Measurements from ENCODE around the gene RAMP1.

RAMP1 gene

GRCh38 chr2:237874585-237875161, 15.2 kb downstream of the RAMP1 start:
- no peaks in the 10 kb centered on the region for H3K9me2 ChIP-seq (replicated peaks; ENCODE audit: low read depth, low read length)
- no peaks in the 10 kb centered on the region for H4K20me1 ChIP-seq (ENCODE audit: insufficient read depth, low read length, poor library complexity, severe bottlenecking)
- no peaks in the 10 kb centered on the region for H3K79me2 ChIP-seq (ENCODE audit: insufficient read depth, low read length)
- no peaks in the 10 kb centered on the region for H3F3A ChIP-seq (ENCODE audit: low read depth)
- H3K9me3 ChIP-seq (ENCODE audit: insufficient read depth, low read depth, low read length): no peaks in the 10 kb centered on the region
- H3K9ac ChIP-seq (ENCODE audit: low read depth, low read length, poor library complexity, severe bottlenecking): no peak overlapping the region
- H2AFZ ChIP-seq (ENCODE audit: low read length): no peak overlapping the region
- no peak overlapping the region for H3K4me3 ChIP-seq (ENCODE audit: low read length, poor library complexity, severe bottlenecking)
- TF ChIP-seq CTCF (conservative IDR thresholded peaks at IDR 0.05; ENCODE audit: low read length) (no peak), EZH2phosphoT487 (IDR thresholded peaks at IDR 0.05; ENCODE audit: borderline replicate concordance) (no peak)
- no peaks in the 10 kb centered on the region for H3K36me3 ChIP-seq (ENCODE audit: insufficient read depth, low read length)
- H3K27me3 ChIP-seq (ENCODE audit: insufficient read depth, low read length, poor library complexity, severe bottlenecking): no peaks in the 10 kb centered on the region
- H3K4me2 ChIP-seq (ENCODE audit: low read depth, low read length, poor library complexity, severe bottlenecking): no peak overlapping the region
- H3K4me1 ChIP-seq (ENCODE audit: insufficient read depth, low read length, poor library complexity, severe bottlenecking): peaks cover 10% of the 10 kb centered on the region

DNA sequence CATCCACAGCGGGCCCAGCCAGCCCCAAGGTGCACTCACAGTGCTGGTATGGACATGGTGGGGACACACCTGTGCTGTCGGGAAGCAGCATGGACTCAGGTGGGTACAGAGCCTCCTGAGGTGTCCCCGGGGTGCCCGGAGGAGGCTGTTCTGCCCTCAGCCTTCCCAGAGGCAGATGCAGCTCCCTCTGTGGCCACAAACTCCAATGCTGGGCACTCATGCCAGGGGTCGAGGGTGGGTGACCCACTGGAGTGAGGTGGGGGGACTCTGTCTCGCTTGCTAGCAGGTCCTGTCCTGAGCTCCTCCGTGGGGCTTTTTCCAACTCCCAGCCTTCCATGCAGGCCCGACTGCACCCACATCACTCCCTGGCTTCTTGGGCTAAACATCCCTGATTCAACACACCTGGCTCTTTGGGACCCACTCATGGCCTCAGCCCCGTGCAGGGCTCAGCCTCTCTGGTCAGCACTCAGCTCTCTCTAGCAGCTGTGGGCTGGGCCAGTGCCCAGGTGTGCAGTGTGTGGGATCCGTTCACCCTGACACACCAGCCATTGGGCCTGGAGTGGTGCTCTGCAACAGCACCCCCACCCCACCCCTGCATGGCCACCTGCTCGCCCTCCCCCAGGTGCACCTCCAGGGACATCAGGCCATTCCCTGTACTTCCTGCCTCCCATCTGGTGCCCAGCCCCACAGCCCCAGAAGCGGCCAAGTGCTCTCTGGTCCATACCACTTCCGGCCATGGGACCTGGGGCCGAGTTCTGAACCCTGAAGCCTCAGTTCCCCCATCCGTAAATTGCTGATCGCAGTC, 16.0 kb downstream of the RAMP1 start:
- H3K4me2 ChIP-seq (ENCODE audit: low read depth, low read length, poor library complexity, severe bottlenecking): no peak overlapping the region
- no peaks in the 10 kb centered on the region for H3K36me3 ChIP-seq (ENCODE audit: insufficient read depth, low read length)

DNA sequence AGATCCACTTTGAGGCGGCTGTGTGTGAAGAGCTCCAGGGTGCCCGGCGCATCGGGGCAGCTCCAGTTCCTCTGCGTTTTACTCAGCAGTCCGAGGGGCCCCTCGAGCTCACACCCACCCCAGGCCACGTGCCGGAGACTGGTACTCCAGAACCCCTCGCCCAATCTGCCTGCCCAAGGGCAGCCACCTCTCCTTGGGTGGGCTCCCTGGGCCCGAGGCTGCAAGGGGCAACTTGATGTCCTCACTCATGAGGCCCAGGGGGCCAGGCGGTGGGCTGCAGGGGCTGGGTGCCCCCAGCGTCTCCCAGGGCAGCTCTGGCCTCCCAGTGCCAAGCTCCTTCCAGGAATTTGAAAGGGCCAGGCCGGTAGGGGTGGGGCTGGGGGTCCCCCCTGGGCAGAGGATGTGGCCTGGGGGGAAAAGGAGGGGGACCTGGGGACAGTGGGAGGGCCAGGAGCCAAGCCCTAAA, 16.7 kb downstream of the RAMP1 start:
- Histone ChIP-seq H3K4me3 (ENCODE audit: low read length, poor library complexity, severe bottlenecking) (no peak overlapping the region), H3K27me3 (ENCODE audit: insufficient read depth, low read length, poor library complexity, severe bottlenecking) (no peaks in the 10 kb centered on the region)

More for the DNA sequence above, 16.0 kb downstream of the RAMP1 start:
- Histone ChIP-seq H3K4me3 (ENCODE audit: low read length, poor library complexity, severe bottlenecking) (no peak overlapping the region), H3K4me1 (ENCODE audit: insufficient read depth, low read length, poor library complexity, severe bottlenecking) (peaks cover 10% of the 10 kb centered on the region), H3K27me3 (ENCODE audit: insufficient read depth, low read length, poor library complexity, severe bottlenecking) (no peaks in the 10 kb centered on the region), H3K9me2 (replicated peaks; ENCODE audit: low read depth, low read length) (no peaks in the 10 kb centered on the region), H3F3A (ENCODE audit: low read depth) (no peaks in the 10 kb centered on the region), H3K9ac (ENCODE audit: low read depth, low read length, poor library complexity, severe bottlenecking) (no peak overlapping the region), H3K79me2 (ENCODE audit: insufficient read depth, low read length) (no peaks in the 10 kb centered on the region), H4K20me1 (ENCODE audit: insufficient read depth, low read length, poor library complexity, severe bottlenecking) (no peaks in the 10 kb centered on the region), H3K9me3 (ENCODE audit: insufficient read depth, low read depth, low read length) (no peaks in the 10 kb centered on the region), H2AFZ (ENCODE audit: low read length) (no peak overlapping the region)
- TF ChIP-seq EZH2phosphoT487 (IDR thresholded peaks at IDR 0.05; ENCODE audit: borderline replicate concordance) (no peak), CTCF (conservative IDR thresholded peaks at IDR 0.05; ENCODE audit: low read length) (no peak)

More for the DNA sequence above, 16.7 kb downstream of the RAMP1 start:
- Histone ChIP-seq H3K9ac (ENCODE audit: low read depth, low read length, poor library complexity, severe bottlenecking) (no peak overlapping the region), H3K9me3 (ENCODE audit: insufficient read depth, low read depth, low read length) (no peaks in the 10 kb centered on the region), H3K4me2 (ENCODE audit: low read depth, low read length, poor library complexity, severe bottlenecking) (no peak overlapping the region), H4K20me1 (ENCODE audit: insufficient read depth, low read length, poor library complexity, severe bottlenecking) (no peaks in the 10 kb centered on the region), H3K9me2 (replicated peaks; ENCODE audit: low read depth, low read length) (no peaks in the 10 kb centered on the region), H2AFZ (ENCODE audit: low read length) (no peak overlapping the region), H3K79me2 (ENCODE audit: insufficient read depth, low read length) (no peaks in the 10 kb centered on the region), H3K36me3 (ENCODE audit: insufficient read depth, low read length) (no peaks in the 10 kb centered on the region), H3F3A (ENCODE audit: low read depth) (no peaks in the 10 kb centered on the region), H3K4me1 (ENCODE audit: insufficient read depth, low read length, poor library complexity, severe bottlenecking) (peaks cover 7% of the 10 kb centered on the region)
- TF ChIP-seq EZH2phosphoT487 (IDR thresholded peaks at IDR 0.05; ENCODE audit: borderline replicate concordance) (no peak), CTCF (conservative IDR thresholded peaks at IDR 0.05; ENCODE audit: low read length) (no peak)
